Endothelial cell (in vitro differentiated cells): ENCODE results near the gene NDST1. TPM values are rescaled to one million over a fixed set of nuclear protein-coding genes. Genes with fewer than 3 reads are reported as not detected.

ENCODE experiments used
- DNase-seq: peaks from one replicate; pipeline ENCODE4 v3.0.0; 2021; ENCODE audit warnings: low spot score
- H3K27ac Mint-ChIP-seq: one replicate; pipeline ENCODE4 v1.8.0; 2021; ENCODE audit warnings: mixed read lengths, inconsistent platforms; ENCODE audit not compliant: unreplicated experiment
- H3K27me3 Mint-ChIP-seq: one replicate; pipeline ENCODE4 v1.8.0; 2021; ENCODE audit warnings: mild to moderate bottlenecking, moderate library complexity, mixed read lengths, inconsistent platforms; ENCODE audit not compliant: unreplicated experiment
- H3K36me3 Mint-ChIP-seq: one replicate; pipeline ENCODE4 v1.8.0; 2021; ENCODE audit warnings: mild to moderate bottlenecking, low read depth, mixed read lengths, inconsistent platforms; ENCODE audit not compliant: unreplicated experiment
- H3K4me1 Mint-ChIP-seq: one replicate; pipeline ENCODE4 v1.8.0; 2021; ENCODE audit warnings: mild to moderate bottlenecking, mixed read lengths, inconsistent platforms; ENCODE audit not compliant: unreplicated experiment
- H3K4me3 Mint-ChIP-seq: one replicate; pipeline ENCODE4 v1.8.0; 2021; ENCODE audit warnings: mild to moderate bottlenecking, mixed read lengths, inconsistent platforms; ENCODE audit not compliant: unreplicated experiment
- H3K9me3 Mint-ChIP-seq: one replicate; pipeline ENCODE4 v1.8.0; 2021; ENCODE audit warnings: mixed read lengths, inconsistent platforms; ENCODE audit not compliant: unreplicated experiment
- total RNA-seq: library from RNA; stranded (reverse); fragmentation: NEBNext Ultra II Directional; extraction: Animal tissue kit (Norgen Biotek cat#: 25700); gene quantifications from one replicate; pipeline ENCODE4 v1.2.1, GENCODE V29; 2021; ENCODE audit not compliant: unreplicated experiment
- TF ChIP-seq, protein P1 (sequence below): fragments of 200-600 bp; sonication (generic); IDR thresholded peaks from one replicate; pipeline ENCODE4 v1.5.0; 2021; ENCODE audit warnings: antibody characterized with exemption; ENCODE audit not compliant: unreplicated experiment

Gene NDST1
- total RNA-seq, 1 donor from 2014 or later, result 178 TPM

DNA sequence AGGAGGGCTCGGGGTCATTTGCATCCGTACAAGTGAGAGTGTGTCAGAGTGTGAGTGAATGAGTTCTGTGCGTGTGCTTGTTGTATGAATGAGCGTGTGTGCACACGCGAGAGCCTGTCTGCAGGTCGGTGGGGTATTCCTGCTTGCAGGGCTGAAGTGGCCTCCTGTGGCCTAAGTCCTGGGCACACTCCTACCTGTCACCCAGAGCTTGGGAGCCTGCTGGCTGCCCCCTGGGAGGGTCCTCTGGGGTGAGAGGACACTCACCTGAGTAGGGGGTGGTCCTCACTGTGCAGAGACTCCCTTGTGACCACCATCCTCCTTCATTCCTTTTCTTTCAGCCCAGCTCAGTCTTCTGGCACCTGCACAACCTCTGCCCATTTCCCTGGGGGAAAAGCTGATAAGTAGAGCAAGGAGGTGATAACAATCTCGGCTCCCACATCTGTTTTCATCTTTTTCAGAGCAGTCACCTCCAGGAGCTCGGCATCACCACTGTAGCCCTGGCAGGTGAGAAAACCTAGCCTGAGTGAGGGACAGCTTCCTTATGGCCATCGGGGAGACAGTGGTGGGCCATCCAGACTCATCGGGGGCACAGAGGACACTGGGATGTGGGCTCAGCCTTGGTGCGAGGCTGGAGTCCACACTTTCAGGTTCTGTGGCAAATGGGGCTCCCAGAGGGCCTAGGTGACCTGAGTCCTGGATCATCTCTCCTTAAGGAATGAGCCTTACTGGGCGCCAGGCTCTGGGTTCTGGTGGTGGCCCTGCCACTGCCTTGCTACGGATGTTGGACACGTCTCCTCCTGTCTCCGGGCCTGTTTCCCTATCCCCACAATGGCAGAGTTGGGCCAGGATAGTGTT, 93.8 kb downstream of the NDST1 start:
- Mint-ChIP-seq H3K36me3 (no peaks in the 10 kb centered on the region), H3K9me3 (no peaks in the 10 kb centered on the region), H3K4me1 (peaks cover 45% of the 10 kb centered on the region), H3K27ac (no peak overlapping the region), H3K4me3 (no peak overlapping the region), H3K27me3 (peaks cover 3% of the 10 kb centered on the region)
- TF ChIP-seq, protein P1, sequence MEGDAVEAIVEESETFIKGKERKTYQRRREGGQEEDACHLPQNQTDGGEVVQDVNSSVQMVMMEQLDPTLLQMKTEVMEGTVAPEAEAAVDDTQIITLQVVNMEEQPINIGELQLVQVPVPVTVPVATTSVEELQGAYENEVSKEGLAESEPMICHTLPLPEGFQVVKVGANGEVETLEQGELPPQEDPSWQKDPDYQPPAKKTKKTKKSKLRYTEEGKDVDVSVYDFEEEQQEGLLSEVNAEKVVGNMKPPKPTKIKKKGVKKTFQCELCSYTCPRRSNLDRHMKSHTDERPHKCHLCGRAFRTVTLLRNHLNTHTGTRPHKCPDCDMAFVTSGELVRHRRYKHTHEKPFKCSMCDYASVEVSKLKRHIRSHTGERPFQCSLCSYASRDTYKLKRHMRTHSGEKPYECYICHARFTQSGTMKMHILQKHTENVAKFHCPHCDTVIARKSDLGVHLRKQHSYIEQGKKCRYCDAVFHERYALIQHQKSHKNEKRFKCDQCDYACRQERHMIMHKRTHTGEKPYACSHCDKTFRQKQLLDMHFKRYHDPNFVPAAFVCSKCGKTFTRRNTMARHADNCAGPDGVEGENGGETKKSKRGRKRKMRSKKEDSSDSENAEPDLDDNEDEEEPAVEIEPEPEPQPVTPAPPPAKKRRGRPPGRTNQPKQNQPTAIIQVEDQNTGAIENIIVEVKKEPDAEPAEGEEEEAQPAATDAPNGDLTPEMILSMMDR, result no peak
- DNase-seq, result no peak

DNA sequence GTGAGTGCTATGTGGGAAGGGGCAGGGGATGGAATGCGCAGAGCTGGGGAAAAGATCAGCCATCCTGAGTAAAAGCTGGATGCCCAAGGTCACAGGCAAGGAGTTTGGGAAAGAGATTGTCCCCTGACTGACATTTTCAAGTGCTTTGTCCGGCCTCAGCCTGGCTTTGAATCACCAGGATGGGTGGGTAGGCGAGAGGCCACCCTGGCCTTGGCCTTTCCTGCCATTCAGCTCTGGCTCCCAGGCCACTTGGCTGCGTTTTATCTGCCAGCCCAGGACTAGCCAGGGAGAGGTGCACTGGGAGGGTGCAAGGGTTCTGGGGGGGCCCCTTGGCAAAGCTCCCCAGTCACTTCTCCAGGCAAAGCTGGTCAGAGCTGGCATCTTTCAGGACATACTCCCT, 95.1 kb downstream of the NDST1 start:
- H3K9me3 Mint-ChIP-seq, result no peaks in the 10 kb centered on the region
- TF ChIP-seq, protein P1, result no peak
- H3K4me1 Mint-ChIP-seq, result peaks cover 39% of the 10 kb centered on the region
- H3K36me3 Mint-ChIP-seq, result no peaks in the 10 kb centered on the region
- H3K4me3 Mint-ChIP-seq, result no peak overlapping the region
- H3K27ac Mint-ChIP-seq, result peak overlapping the region; percentile 37
- DNase-seq, result no peak
- H3K27me3 Mint-ChIP-seq, result peaks cover 4% of the 10 kb centered on the region

DNA sequence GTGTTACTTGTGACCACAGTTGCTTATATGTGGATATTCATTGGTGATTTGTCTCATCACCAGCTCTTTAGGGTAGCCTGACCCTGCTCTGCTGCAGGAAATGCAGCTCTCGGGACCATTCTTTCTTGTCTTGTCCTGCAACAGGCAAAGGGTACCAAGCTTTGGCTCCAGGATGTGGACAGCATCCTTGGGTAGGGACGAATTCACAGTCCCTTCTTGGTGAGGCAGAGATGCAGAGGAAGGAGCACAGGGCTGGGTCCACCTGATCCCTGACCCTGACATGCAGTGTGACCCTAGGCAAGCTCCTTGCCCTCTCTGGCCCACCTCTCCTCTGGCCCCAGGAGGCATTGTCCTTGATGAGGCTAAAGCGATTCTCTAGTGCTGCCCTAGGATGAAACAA, 95.6 kb downstream of the NDST1 start:
- H3K4me3 Mint-ChIP-seq, result no peak overlapping the region
- peaks cover 4% of the 10 kb centered on the region for H3K27me3 Mint-ChIP-seq
- peak overlapping the region; percentile 37 for H3K27ac Mint-ChIP-seq
- H3K36me3 Mint-ChIP-seq, result no peaks in the 10 kb centered on the region
- DNase-seq, result no peak
- no peaks in the 10 kb centered on the region for H3K9me3 Mint-ChIP-seq
- peaks cover 36% of the 10 kb centered on the region for H3K4me1 Mint-ChIP-seq
- TF ChIP-seq, protein P1, result no peak

DNA sequence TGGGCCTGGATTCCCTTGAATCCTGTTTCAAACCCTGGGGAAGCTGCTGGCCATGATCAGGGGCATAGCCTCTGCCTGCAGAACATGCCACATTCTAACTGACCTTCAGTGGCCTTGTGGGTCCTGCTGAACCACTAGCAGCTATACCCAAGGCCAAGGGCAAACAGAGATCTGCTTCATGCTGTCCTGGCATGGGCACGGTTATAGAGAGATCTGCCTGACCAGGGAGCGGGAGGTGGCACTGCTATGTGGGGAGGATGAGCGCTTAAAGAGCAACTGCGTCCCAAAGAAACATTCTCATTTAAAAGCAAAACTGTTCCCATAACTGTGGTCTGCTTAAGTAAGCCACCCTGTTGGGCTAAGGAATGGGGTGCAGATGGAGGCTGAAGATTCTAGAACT, 96.1 kb downstream of the NDST1 start:
- no peaks in the 10 kb centered on the region for H3K9me3 Mint-ChIP-seq
- no peak overlapping the region for H3K27ac Mint-ChIP-seq
- no peaks in the 10 kb centered on the region for H3K36me3 Mint-ChIP-seq
- TF ChIP-seq, protein P1, result no peak
- no peak overlapping the region for H3K4me3 Mint-ChIP-seq
- peaks cover 36% of the 10 kb centered on the region for H3K4me1 Mint-ChIP-seq
- H3K27me3 Mint-ChIP-seq, result peaks cover 4% of the 10 kb centered on the region
- no peak for DNase-seq

DNA sequence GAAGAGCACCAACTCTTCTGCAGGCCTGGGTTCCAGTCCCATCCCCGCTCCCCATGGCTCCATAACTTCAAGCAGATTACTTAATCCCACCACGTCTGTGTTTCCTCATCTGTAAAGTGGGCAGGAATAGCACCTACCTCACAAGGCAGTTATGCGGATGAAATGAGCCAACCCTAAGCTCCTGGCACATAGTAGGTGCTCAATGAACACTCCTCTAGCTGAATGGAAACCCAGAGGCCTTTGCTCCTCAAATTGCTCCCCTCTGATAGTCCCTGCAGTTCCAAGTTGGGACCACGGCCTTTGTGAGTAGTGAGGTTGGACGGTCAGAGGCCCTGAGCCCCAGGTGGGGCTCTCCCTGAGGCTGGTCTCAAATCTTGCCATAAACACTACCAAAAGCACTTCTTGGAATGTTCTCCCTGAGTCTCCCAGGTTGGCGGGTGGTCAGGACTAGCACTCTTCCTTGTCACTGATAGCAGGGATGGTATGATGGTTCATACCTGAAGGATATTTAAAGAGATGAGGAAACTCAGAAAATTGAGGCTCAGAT, 97.0 kb downstream of the NDST1 start:
- no peaks in the 10 kb centered on the region for H3K36me3 Mint-ChIP-seq
- TF ChIP-seq, protein P1, result no peak
- H3K27ac Mint-ChIP-seq, result no peak overlapping the region
- no peak for DNase-seq
- H3K27me3 Mint-ChIP-seq, result peaks cover 2% of the 10 kb centered on the region
- H3K9me3 Mint-ChIP-seq, result no peaks in the 10 kb centered on the region
- H3K4me3 Mint-ChIP-seq, result no peak overlapping the region
- peaks cover 33% of the 10 kb centered on the region for H3K4me1 Mint-ChIP-seq
